ENCODE data around the gene AFMID. TPM values are rescaled to one million over a fixed set of nuclear protein-coding genes. Genes with fewer than 3 reads are reported as not detected.

The AFMID gene
- total and polyA plus RNA-seq, 2 of the 13 experiments (the other 11 are each of a cell fraction or from before 2014, with no cell fraction given) = 249 to 270 TPM

DNA sequence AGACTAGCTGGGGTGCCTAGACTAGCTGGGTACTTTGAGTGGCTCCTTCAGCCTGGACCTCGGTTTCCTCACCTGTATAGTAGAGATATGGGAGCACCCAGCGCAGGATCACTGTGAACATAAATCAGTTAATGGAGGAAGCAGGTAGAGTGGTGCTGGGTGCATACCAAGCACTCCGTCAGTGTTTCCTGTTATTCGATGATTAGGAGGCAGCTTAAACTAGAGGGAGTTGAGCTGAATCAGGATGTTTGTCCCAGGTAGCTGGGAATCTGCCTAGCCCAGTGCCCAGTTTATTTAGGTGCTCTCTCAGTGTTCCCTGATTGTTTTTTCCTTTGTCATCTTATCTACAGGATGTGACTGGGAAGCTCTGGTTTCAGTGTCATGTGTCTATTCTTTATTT is 35.9 kb downstream of the AFMID start (continued):
- TF ChIP-seq ZNF576 (CRISPR knock-in tag; IDR thresholded peaks at IDR 0.05) = no peak

GRCh38 chr17:78223765-78224164 is 36.6 kb downstream of the AFMID start:
- in situ Hi-C loops (cut with HindIII; ENCODE audit: extremely low pct_ligation_motif_present, low pct_unique_long_range_greater_than_20kb) = no loop called here
- no peak overlapping the region for H3K4me2 ChIP-seq (ENCODE audit: low read depth, low read length)

GRCh38 chr17:78224231-78225087 is 37.3 kb downstream of the AFMID start:
- intact Hi-C loops (cut with micrococcal nuclease; ENCODE audit: unreplicated experiment) (no loop called here), in situ Hi-C loops (cut with HindIII; ENCODE audit: extremely low pct_ligation_motif_present, low pct_unique_long_range_greater_than_20kb) (no loop called here)
- no peak for FAIRE-seq

More at GRCh38 chr17:78223765-78224164, 36.6 kb downstream of the AFMID start:
- 91% methylated on average over 3 of the region's 3 CpGs for WGBS (ENCODE audit: low lambda C conversion rate)
- Histone ChIP-seq H3K27ac (ENCODE audit: extremely low read length, insufficient read depth, low read length) (no peak overlapping the region), H4K20me1 (ENCODE audit: insufficient read depth, low read length) (no peaks in the 10 kb centered on the region), H3K9me3 (ENCODE audit: low read length) (no peaks in the 10 kb centered on the region), H3K79me2 (ENCODE audit: insufficient read depth, low read length) (peaks cover 3% of the 10 kb centered on the region), H3K4me3 (replicated peaks in 1 of 3; ENCODE audit: insufficient read depth in 1 of 3, low read depth in 2 of 3, low read length in 3 of 3) (no peak overlapping the region), H3K9ac (ENCODE audit: insufficient read depth, low read depth, low read length) (no peak overlapping the region), H2AFZ (ENCODE audit: low read length) (no peak overlapping the region), H3K36me3 (replicated peaks in 1 of 2; ENCODE audit: control insufficient read depth in 1 of 2, insufficient read depth in 2 of 2, low read length in 2 of 2) (peaks cover 24 to 46% of the 10 kb centered on the region in 2 experiments), H3K27me3 (ENCODE audit: control insufficient read depth in 1 of 2, insufficient read depth in 2 of 2, low read length in 2 of 2) (peaks cover 2 to 11% of the 10 kb centered on the region in 2 experiments; a peak in 4 of 5 replicates), H3K4me1 (ENCODE audit: insufficient read depth, low read length) (no peaks in the 10 kb centered on the region)
- ChIA-PET CTCF (ENCODE audit: low intra/inter-chr PET ratio, low total read pairs) (no interaction called here), POLR2A (no interaction called here)
- no peak for FAIRE-seq
- intact Hi-C loops (cut with micrococcal nuclease; ENCODE audit: unreplicated experiment) = no loop called here
- BruUV-seq (replicated peaks) = no TSS peak
- no peak for DNase-seq (ENCODE audit: low spot score)
- TF ChIP-seq ZKSCAN8 (CRISPR knock-in tag; IDR thresholded peaks at IDR 0.05; ENCODE audit: borderline replicate concordance) = no peak
- 0 out of 4 replicates have a peak, but pooled peaks of 1 of the 2 experiments have one; percentile 40 for TF ChIP-seq POLR2A (IDR thresholded peaks at IDR 0.05; ENCODE audit: insufficient read depth in 1 of 2, low read depth in 2 of 2, low read length in 2 of 2)
- ATAC-seq = no peak

More at GRCh38 chr17:78224231-78225087, 37.3 kb downstream of the AFMID start:
- DNase-seq (ENCODE audit: low spot score) = no peak
- Histone ChIP-seq H4K20me1 (ENCODE audit: insufficient read depth, low read length) (no peaks in the 10 kb centered on the region), H3K27ac (ENCODE audit: extremely low read length, insufficient read depth, low read length) (no peak overlapping the region), H3K4me3 (replicated peaks in 1 of 3; ENCODE audit: insufficient read depth in 1 of 3, low read depth in 2 of 3, low read length in 3 of 3) (no peak overlapping the region), H3K27me3 (ENCODE audit: control insufficient read depth in 1 of 2, insufficient read depth in 2 of 2, low read length in 2 of 2) (peaks cover 2 to 11% of the 10 kb centered on the region in 2 experiments; a peak in 4 of 5 replicates), H3K4me1 (ENCODE audit: insufficient read depth, low read length) (no peaks in the 10 kb centered on the region), H3K9ac (ENCODE audit: insufficient read depth, low read depth, low read length) (no peak overlapping the region), H3K4me2 (ENCODE audit: low read depth, low read length) (no peak overlapping the region), H3K9me3 (ENCODE audit: low read length) (no peaks in the 10 kb centered on the region), H3K79me2 (ENCODE audit: insufficient read depth, low read length) (peaks cover 3% of the 10 kb centered on the region), H3K36me3 (replicated peaks in 1 of 2; ENCODE audit: control insufficient read depth in 1 of 2, insufficient read depth in 2 of 2, low read length in 2 of 2) (peaks cover 22 to 40% of the 10 kb centered on the region in 2 experiments), H2AFZ (ENCODE audit: low read length) (no peak overlapping the region)
- ATAC-seq = no peak
- CTCF ChIA-PET (ENCODE audit: low intra/inter-chr PET ratio, low total read pairs) = no interaction called here
- POLR2A ChIA-PET = no interaction called here
- TF ChIP-seq AGO2 (optimal IDR thresholded peaks at IDR 0.05; ENCODE audit: low read depth, low read length) = peak; percentile 75
- no peak for TF ChIP-seq ZNF891 (CRISPR knock-in tag; IDR thresholded peaks at IDR 0.05)
- TF ChIP-seq ZFP36L2 (CRISPR knock-in tag; IDR thresholded peaks at IDR 0.05) = no peak
- TF ChIP-seq ZBTB7B (CRISPR knock-in tag; IDR thresholded peaks at IDR 0.05) = no peak
- TF ChIP-seq HCFC1 (IDR thresholded peaks at IDR 0.05; ENCODE audit: low read depth, low read length) = no peak
- TF ChIP-seq DMAP1 (CRISPR knock-in tag; IDR thresholded peaks at IDR 0.05) = no peak
- no peak for TF ChIP-seq ATF7-NPFF (CRISPR knock-in tag; IDR thresholded peaks at IDR 0.05; ENCODE audit: low read depth)
- no peak for TF ChIP-seq HOXD1 (CRISPR knock-in tag; IDR thresholded peaks at IDR 0.05)
- peak; percentile 40 for TF ChIP-seq RBFOX2 (IDR thresholded peaks at IDR 0.05; ENCODE audit: low read depth, low read length)
- TF ChIP-seq HOXA9 (CRISPR knock-in tag; IDR thresholded peaks at IDR 0.05; ENCODE audit: borderline replicate concordance) = no peak
- WGBS (ENCODE audit: low lambda C conversion rate) = 97% methylated on average over 26 of the region's 27 CpGs
- BruUV-seq (replicated peaks) = no TSS peak

All from HepG2 (cell line).